Measurements from ENCODE around the gene PIK3CD. TPM values are rescaled to one million over a fixed set of nuclear protein-coding genes. Genes with fewer than 3 reads are reported as not detected.

Gene PIK3CD
- total and polyA plus RNA-seq, 10 of the 15 experiments (the other 5 are each of a cell fraction or from before 2014, with no cell fraction given), result 7.0 to 101 (median 51.1) TPM

DNA sequence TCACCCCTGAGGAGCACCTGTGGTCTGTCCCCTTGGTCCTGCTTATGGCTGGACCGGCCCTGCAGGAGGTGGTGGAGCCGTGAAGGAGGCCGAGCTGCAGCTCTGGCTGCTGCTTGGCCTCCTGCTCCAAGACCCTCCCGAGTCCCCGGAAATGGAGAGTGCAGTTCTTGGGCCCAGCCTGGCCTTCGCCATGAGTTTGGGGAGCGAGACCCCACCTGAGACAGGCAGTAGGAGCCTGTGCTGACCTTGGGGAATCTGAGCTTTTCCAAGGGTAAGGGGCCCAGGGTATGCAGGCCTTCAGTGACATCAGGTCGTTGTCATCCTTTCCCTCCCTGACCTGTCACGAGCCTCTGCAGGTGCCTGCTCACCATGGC lies 48.8 kb upstream of the PIK3CD start:
- H3K27ac ChIP-seq (ENCODE audit: control insufficient read depth, insufficient read depth), result no peak overlapping the region
- intact Hi-C loops (cut with micrococcal nuclease; ENCODE audit: unreplicated experiment), result no loop called here
- ChIA-PET POLR2A (no interaction called here), RAD21 (ENCODE audit: unreplicated experiment) (no interaction called here), SMC1A (ENCODE audit: uncharacterized antibody, unreplicated experiment) (no interaction called here), CTCF (no interaction called here)
- H3K9ac ChIP-seq (ENCODE audit: control insufficient read depth, insufficient read depth, low read length), result no peak overlapping the region
- 93% methylated on average over 9 of the region's 9 CpGs for WGBS (ENCODE audit: insufficient coverage, insufficient replicate concordance, low lambda C conversion rate, missing lambda C conversion rate)
- no peak overlapping the region for H3K4me2 ChIP-seq (ENCODE audit: control insufficient read depth, insufficient read depth)
- FAIRE-seq (no peak), DNase-seq (ENCODE audit: low read depth, low spot score) (no peak), ATAC-seq (no peak)
- no TSS peak for BruUV-seq (replicated peaks)
- no peak overlapping the region for H2AFZ ChIP-seq (ENCODE audit: control insufficient read depth, low read depth, low read length)
- H3K79me2 ChIP-seq (ENCODE audit: control insufficient read depth, insufficient read depth, low read length), result no peaks in the 10 kb centered on the region
- H4K20me1 ChIP-seq (ENCODE audit: control insufficient read depth, insufficient read depth), result no peaks in the 10 kb centered on the region
- no peaks in the 10 kb centered on the region for H3K4me1 ChIP-seq (ENCODE audit: control insufficient read depth, insufficient read depth, low read length)
- H3K36me3 ChIP-seq (ENCODE audit: control insufficient read depth in 2 of 2, insufficient read depth in 2 of 2, low read length in 1 of 2), result peaks cover 7 to 33% of the 10 kb centered on the region in 2 experiments; a peak in 3 of 4 replicates
- no peaks in the 10 kb centered on the region for H3K27me3 ChIP-seq (replicated peaks in 1 of 2; ENCODE audit: control insufficient read depth in 2 of 2, insufficient read depth in 2 of 2, low read length in 1 of 2)
- in situ Hi-C loops (cut with MboI), result no loop called here
- H3K9me3 ChIP-seq (replicated peaks; ENCODE audit: control insufficient read depth, insufficient read depth, low read length), result no peaks in the 10 kb centered on the region
- TF ChIP-seq POLR2AphosphoS2 (IDR thresholded peaks at IDR 0.05; ENCODE audit: low read depth, low read length), result no peak
- TF ChIP-seq, protein P1, sequence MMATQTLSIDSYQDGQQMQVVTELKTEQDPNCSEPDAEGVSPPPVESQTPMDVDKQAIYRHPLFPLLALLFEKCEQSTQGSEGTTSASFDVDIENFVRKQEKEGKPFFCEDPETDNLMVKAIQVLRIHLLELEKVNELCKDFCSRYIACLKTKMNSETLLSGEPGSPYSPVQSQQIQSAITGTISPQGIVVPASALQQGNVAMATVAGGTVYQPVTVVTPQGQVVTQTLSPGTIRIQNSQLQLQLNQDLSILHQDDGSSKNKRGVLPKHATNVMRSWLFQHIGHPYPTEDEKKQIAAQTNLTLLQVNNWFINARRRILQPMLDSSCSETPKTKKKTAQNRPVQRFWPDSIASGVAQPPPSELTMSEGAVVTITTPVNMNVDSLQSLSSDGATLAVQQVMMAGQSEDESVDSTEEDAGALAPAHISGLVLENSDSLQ (IDR thresholded peaks at IDR 0.05), result no peak
- TF ChIP-seq POU2F2 (IDR thresholded peaks at IDR 0.05; ENCODE audit: borderline replicate concordance, low read depth, low read length), result no peak
- no peak for TF ChIP-seq ZNF217 (IDR thresholded peaks at IDR 0.05)
- no peak for TF ChIP-seq SREBF1 (IDR thresholded peaks at IDR 0.05; ENCODE audit: low read length)
- TF ChIP-seq STAT3 (IDR thresholded peaks at IDR 0.05; ENCODE audit: low read depth, low read length), result no peak
- TF ChIP-seq, protein P2, sequence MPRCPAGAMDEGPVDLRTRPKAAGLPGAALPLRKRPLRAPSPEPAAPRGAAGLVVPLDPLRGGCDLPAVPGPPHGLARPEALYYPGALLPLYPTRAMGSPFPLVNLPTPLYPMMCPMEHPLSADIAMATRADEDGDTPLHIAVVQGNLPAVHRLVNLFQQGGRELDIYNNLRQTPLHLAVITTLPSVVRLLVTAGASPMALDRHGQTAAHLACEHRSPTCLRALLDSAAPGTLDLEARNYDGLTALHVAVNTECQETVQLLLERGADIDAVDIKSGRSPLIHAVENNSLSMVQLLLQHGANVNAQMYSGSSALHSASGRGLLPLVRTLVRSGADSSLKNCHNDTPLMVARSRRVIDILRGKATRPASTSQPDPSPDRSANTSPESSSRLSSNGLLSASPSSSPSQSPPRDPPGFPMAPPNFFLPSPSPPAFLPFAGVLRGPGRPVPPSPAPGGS (IDR thresholded peaks at IDR 0.05; ENCODE audit: borderline replicate concordance, insufficient read depth, low read depth, low read length, poor library complexity, severe bottlenecking), result no peak
- TF ChIP-seq, protein P3, sequence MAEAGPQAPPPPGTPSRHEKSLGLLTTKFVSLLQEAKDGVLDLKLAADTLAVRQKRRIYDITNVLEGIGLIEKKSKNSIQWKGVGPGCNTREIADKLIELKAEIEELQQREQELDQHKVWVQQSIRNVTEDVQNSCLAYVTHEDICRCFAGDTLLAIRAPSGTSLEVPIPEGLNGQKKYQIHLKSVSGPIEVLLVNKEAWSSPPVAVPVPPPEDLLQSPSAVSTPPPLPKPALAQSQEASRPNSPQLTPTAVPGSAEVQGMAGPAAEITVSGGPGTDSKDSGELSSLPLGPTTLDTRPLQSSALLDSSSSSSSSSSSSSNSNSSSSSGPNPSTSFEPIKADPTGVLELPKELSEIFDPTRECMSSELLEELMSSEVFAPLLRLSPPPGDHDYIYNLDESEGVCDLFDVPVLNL (IDR thresholded peaks at IDR 0.05; ENCODE audit: low read depth, low read length), result no peak
- no peak for TF ChIP-seq PML (IDR thresholded peaks at IDR 0.05; ENCODE audit: low read length)
- no peak for TF ChIP-seq EZH2 (IDR thresholded peaks at IDR 0.05; ENCODE audit: borderline replicate concordance, control insufficient read depth, low read depth, low read length)
- no peak for TF ChIP-seq SPI1 (IDR thresholded peaks at IDR 0.05; ENCODE audit: borderline replicate concordance, insufficient read depth, low read depth, low read length)
- TF ChIP-seq MEF2A (IDR thresholded peaks at IDR 0.05; ENCODE audit: insufficient read depth, low read depth, low read length), result no peak
- no peak for TF ChIP-seq IKZF1 (conservative IDR thresholded peaks at IDR 0.05)
- TF ChIP-seq, protein P4, sequence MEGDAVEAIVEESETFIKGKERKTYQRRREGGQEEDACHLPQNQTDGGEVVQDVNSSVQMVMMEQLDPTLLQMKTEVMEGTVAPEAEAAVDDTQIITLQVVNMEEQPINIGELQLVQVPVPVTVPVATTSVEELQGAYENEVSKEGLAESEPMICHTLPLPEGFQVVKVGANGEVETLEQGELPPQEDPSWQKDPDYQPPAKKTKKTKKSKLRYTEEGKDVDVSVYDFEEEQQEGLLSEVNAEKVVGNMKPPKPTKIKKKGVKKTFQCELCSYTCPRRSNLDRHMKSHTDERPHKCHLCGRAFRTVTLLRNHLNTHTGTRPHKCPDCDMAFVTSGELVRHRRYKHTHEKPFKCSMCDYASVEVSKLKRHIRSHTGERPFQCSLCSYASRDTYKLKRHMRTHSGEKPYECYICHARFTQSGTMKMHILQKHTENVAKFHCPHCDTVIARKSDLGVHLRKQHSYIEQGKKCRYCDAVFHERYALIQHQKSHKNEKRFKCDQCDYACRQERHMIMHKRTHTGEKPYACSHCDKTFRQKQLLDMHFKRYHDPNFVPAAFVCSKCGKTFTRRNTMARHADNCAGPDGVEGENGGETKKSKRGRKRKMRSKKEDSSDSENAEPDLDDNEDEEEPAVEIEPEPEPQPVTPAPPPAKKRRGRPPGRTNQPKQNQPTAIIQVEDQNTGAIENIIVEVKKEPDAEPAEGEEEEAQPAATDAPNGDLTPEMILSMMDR (IDR thresholded peaks at IDR 0.05 in 2 of 3, conservative IDR thresholded peaks at IDR 0.05 in 1 of 3; ENCODE audit: control insufficient read depth in 2 of 3, extremely low read depth in 1 of 3, insufficient read depth in 1 of 3, low read depth in 3 of 3, low read length in 3 of 3), result no peak
- H3K4me3 ChIP-seq, result no peak overlapping the region
